Vagina (tissue), 2 donors: Measurements from ENCODE around the gene CD69. TPM values are rescaled to one million over a fixed set of nuclear protein-coding genes. Genes with fewer than 3 reads are reported as not detected.

ENCODE experiments used
- DNase-seq, 2 donors: peaks; one replicate each; pipeline ENCODE4 v3.0.0-alpha.2; 2017; ENCODE audit errors: extremely low spot score in 2 of 2
- H3K27ac ChIP-seq: fragments of 200-600 bp; sonication (generic); one replicate; pipeline ENCODE4 v1.5.1; 2019
- H3K27me3 ChIP-seq: fragments of 200-600 bp; sonication (generic); one replicate; pipeline ENCODE4 v1.5.1; 2019
- H3K36me3 ChIP-seq, 2 donors: fragments of 200-600 bp; sonication (generic); one replicate each; pipeline ENCODE4 v1.5.1; 2017 to 2019
- H3K4me1 ChIP-seq: fragments of 200-600 bp; sonication (generic); one replicate; pipeline ENCODE4 v1.5.1; 2019
- H3K4me3 ChIP-seq, 2 donors: fragments of 200-600 bp; sonication (generic); 1 replicate in 1 of 2; 2 replicates in 1 of 2; pipeline ENCODE4 v1.5.1; 2016 to 2019
- H3K9me3 ChIP-seq: fragments of 200-600 bp; sonication (generic); one replicate; pipeline ENCODE4 v1.5.1; 2019
- CTCF ChIP-seq, 3 experiments: fragments of 450-650 bp in 2 of 3; fragments of 200-600 bp in 1 of 3; sonication (generic) in 1 of 3; IDR thresholded peaks; one replicate each; pipeline ENCODE4 v1.5.1; 2017 to 2019; ENCODE audit warnings: antibody characterized with exemption in 3 of 3, mild to moderate bottlenecking in 2 of 3, moderate library complexity in 2 of 3
- POLR2A ChIP-seq, 2 donors: fragments of 450-650 bp; IDR thresholded peaks; one replicate each; pipeline ENCODE4 v1.6.1; 2017; ENCODE audit warnings: antibody characterized with exemption in 2 of 2, mild to moderate bottlenecking in 2 of 2, moderate library complexity in 2 of 2
- POLR2AphosphoS5 ChIP-seq, 2 donors: sonication (generic); formaldehyde crosslinking; IDR thresholded peaks; one replicate each; pipeline ENCODE4 v1.9.0; 2017; ENCODE audit warnings: antibody characterized with exemption in 2 of 2, mild to moderate bottlenecking in 2 of 2, low read depth in 1 of 2; ENCODE audit not compliant: insufficient read depth in 1 of 2
- intact Hi-C: fragments of 100-400 bp; cut with DNase I; formaldehyde crosslinking; loops from one replicate; pipeline ENCODE4 v1.15.1; 2023
- total RNA-seq: library from RNA; depleted of rRNA; stranded (reverse); fragments of >200 nt; gene quantifications from one replicate; pipeline ENCODE4 v1.2.3, GENCODE V29; 2016

The CD69 gene
- total RNA-seq, 1 donor from 2014 or later, result 28.5 TPM

DNA sequence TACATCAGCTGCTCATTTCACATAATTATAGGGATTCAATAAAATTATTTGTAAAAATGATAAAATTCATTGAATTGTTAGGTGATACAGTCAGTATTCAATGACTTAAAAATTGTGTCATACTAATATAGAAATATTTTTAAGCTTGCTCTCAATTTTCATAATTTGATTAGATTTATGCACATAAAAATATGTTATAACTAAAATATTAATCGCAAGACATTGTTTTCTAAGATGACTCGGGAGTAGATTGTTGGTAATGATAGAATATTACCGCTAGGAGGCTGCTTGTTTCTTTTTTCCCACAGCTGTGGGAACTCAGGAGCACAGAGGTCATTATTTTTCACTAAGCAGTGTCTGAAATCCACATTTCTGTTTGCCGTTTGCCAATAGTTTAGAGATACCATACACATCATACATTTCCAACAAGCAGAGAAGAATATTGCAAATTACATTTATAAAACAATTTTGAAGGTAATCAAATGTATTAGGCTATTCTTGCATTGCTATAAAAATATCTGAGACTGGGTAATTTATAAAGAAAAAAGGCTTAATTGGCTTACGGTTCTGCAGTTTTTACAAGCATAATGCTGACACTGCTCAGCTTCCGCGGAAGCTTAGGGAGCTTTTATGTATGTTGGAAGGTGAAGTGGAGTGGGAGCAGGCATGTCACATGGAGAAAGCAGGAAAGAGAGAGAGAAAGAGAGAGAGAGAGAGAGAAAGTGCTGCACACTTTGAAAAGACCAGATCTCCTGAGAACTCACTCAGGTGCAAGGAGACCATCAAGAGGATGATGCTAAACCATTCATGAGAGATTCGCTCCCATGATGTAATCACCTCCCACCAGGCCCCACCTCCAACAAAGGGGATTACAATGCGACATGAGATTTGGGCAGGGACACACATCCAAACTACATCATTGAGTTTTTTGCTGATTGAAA, 9.2 kb downstream of the CD69 start:
- H3K27ac ChIP-seq, result no peak overlapping the region
- no peak for TF ChIP-seq POLR2A (IDR thresholded peaks at IDR 0.05)
- TF ChIP-seq CTCF (IDR thresholded peaks at IDR 0.05), result no peak
- TF ChIP-seq POLR2AphosphoS5 (IDR thresholded peaks at IDR 0.05; ENCODE audit: insufficient read depth in 1 of 2, low read depth in 1 of 2), result no peak
- H3K9me3 ChIP-seq, result no peaks in the 10 kb centered on the region
- no peak for DNase-seq
- peak overlapping the region in 1 of 2 donors; percentile 21 for H3K4me3 ChIP-seq
- H3K4me1 ChIP-seq, result peaks cover 5% of the 10 kb centered on the region
- H3K27me3 ChIP-seq, result no peaks in the 10 kb centered on the region
- intact Hi-C loops, result no loop called here
- H3K36me3 ChIP-seq, result no peaks in the 10 kb centered on the region

DNA sequence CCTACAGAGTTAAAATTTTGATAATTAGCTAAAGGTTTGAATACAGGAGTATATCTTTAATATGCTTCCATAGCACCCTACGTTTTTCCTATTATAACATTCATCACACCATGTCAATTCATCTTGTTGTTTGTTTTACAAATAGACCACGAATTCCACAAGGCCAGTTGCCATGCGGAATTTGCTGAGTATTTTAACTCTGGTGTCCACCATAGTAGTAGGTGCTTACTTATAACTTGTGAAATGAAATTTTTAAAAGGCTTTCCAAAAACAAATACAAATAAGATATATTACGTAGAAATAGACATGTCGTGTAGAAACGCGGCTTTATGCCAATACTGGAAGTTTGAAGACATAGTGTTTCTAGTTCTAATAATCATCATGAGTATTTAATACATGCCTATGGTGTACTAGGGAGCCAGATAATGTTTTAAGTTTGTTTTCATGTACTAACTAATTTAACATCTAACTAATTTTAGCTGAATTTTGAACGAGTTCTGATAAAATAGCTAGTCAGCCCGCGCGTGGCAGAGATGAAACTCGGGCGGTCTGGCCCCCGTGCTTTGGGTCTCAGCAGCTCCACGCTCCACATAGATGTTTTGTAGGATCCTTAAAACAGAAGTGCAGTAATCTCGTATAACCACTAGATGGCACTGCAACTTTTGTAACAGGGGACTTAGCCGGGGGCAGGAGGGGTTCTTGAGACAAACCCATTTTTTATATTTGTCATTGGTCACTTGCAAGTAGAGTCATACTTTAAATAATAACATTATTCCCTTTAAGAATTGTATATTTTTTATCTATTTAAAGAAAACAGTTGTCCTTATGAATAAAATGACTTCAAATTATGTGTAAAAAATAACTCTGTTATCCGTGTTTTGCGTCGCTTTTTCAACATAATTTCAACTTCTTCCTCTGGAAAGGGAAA, 10.2 kb downstream of the CD69 start:
- intact Hi-C loops, result no loop called here
- no peak for DNase-seq
- Histone ChIP-seq H3K27ac (no peak overlapping the region), H3K4me1 (peaks cover 5% of the 10 kb centered on the region), H3K36me3 (no peaks in the 10 kb centered on the region), H3K9me3 (no peaks in the 10 kb centered on the region), H3K4me3 (peak overlapping the region in 1 of 2 donors; percentile 21), H3K27me3 (no peaks in the 10 kb centered on the region)
- TF ChIP-seq POLR2A (IDR thresholded peaks at IDR 0.05) (no peak), CTCF (IDR thresholded peaks at IDR 0.05) (peak; percentile 70 to 77 (median 70))

DNA sequence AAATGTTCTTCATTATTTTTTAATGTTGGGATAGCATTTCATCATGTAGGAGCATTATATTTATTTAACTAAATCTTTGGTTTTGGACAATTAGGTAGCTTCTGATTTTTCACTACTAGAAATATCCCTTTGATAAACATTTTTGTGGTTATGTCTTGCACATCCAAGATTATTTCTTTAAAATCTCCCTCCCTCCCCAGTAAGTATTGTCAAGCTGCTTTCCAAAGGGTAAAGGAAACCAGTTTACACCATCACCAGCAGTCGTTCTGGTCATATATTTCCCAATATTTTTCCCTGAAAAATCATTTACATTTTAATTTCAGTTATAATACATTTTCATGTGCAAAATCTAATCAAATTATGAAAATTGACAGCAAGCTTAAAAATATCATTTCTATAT, 11.1 kb downstream of the CD69 start:
- H3K36me3 ChIP-seq, result no peaks in the 10 kb centered on the region
- no peak overlapping the region for H3K4me3 ChIP-seq
- intact Hi-C loops, result no loop called here
- no peak for DNase-seq
- peaks cover 5% of the 10 kb centered on the region for H3K4me1 ChIP-seq
- H3K27me3 ChIP-seq, result no peaks in the 10 kb centered on the region
- no peak overlapping the region for H3K27ac ChIP-seq
- TF ChIP-seq POLR2AphosphoS5 (IDR thresholded peaks at IDR 0.05; ENCODE audit: insufficient read depth in 1 of 2, low read depth in 1 of 2) (no peak), POLR2A (IDR thresholded peaks at IDR 0.05) (no peak), CTCF (IDR thresholded peaks at IDR 0.05) (no peak)
- H3K9me3 ChIP-seq, result no peaks in the 10 kb centered on the region

DNA sequence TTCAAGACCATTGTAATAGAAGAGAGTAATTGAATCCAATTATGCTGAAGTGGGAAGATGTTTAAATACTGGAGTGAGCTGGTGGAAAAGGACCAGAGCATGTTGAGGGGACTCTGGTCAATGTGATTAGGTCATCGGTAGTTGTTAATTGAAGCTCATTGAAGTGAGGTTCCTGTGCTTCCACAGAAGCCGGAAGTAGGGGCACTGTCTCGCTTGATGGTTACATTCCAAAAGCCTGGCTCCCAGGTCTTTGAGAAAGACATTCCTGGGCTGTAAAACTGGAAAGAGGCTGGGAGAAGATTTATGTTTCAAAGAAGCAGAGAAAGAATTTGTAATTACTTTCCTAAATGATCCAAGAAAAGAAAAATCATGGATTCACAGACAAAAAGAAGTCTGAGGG, 15.5 kb downstream of the CD69 start:
- H3K27ac ChIP-seq, result no peak overlapping the region
- TF ChIP-seq POLR2AphosphoS5 (IDR thresholded peaks at IDR 0.05; ENCODE audit: insufficient read depth in 1 of 2, low read depth in 1 of 2) (no peak), POLR2A (IDR thresholded peaks at IDR 0.05) (no peak), CTCF (IDR thresholded peaks at IDR 0.05) (no peak)
- peaks cover 4% of the 10 kb centered on the region for H3K4me1 ChIP-seq
- DNase-seq, result no peak
- no peaks in the 10 kb centered on the region for H3K27me3 ChIP-seq
- intact Hi-C loops, result no loop called here
- H3K9me3 ChIP-seq, result no peaks in the 10 kb centered on the region
- H3K4me3 ChIP-seq, result no peak overlapping the region
- H3K36me3 ChIP-seq, result no peaks in the 10 kb centered on the region
